NCI-H345 treated with DMSO at 0.1 percent for 48 hours (cell line): ENCODE measurements around the gene SPINK1.
"Not testable (repeated sequence)": the region's sequence is repeated elsewhere in the genome, so short reads cannot be mapped to it uniquely, and the experiment has no call there.

Experiments used
- DNase-seq: peaks from one replicate; lab custom pipeline; 2025; ENCODE audit not compliant: unreplicated experiment; lab: John Stamatoyannopoulos, UW

The SPINK1 gene

DNA sequence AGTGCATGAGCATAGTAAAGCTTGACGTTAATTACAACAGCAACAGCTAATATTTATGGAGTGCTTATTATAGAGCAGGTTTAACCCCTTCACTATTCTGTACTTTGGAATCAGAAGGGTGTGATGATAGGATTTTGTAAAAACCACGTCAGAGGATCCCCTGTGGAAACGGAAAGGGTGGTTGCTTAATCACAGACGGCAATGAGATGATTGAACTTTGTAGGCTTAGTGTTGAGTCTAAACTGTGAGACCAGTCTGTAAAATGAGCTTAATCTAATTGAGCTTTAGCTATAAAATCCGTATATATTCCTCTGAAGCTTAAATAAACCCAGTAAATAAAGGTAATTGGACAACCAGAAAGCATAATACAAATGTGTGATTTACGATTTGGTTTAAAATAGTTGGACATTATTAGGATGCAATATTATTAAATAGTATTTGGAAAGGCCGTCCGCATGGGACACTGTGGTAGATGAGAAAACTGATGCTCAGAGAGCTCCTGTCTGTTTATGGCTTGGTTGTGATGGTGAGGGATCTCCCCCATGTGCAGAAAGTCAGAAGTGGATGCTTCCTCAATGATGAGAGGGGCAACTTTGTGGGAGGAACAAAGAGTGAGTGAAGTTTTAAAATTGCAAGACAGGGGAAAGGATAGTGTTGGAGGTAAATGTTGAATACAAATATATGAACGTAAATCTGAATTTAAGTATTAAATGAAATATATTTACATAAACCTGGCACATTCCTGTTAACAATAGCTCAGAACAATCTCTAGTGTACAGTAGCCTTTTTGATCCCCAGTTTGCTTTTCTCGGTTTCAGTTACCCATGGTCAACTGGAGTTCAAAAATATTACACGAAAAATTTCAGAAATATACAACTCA lies 23.7 kb upstream of the SPINK1 start:
- DNase-seq, result no peak

DNA sequence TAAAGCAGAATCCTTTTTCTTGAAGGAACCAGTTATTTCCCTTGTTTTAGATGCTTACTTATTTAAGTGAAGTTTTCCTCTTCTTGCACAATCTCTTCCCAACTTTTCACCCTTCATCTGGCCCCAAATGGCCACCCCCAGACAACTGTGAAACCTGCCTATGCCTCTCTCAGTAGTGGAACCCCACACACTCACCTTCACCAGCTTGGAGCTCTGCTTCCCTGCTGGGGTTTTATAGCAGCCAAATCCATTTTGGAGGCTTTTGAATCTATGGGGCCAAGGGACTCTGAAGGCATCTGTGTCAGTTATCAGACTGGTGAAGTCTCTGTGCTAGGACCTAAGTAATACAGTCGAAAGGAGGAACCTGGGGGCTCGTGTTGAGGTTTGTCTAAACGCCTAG lies 22.9 kb upstream of the SPINK1 start:
- DNase-seq, result no peak

DNA sequence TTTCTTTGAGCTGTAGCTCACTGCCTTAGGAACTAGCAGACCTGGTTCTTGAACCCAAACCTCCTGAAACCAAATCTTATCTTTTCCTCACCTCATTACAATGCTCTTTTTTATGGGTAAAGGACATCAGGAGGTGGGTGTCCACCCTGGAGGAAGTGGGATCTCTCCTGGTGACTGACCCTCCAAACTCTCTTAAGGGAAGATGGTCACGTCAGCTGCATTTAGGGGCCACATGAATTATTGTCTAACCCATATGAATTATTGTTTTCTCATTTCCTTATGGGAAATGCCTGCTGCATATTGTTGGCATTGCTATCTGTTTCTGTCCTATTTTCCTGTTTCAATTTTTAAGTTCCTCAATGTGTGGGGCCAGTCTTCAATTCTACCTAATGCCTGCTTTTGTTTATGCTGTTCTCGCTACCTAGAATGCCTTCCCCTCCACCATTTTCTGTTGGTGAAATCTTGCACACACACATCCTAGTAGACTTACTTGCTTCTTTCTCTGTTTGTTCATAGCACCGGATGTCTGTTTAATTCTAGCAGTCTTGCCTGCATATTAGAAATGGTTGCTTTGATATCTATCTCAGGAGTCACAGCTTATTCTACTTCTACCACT lies 22.0 kb upstream of the SPINK1 start:
- DNase-seq, result no peak

DNA sequence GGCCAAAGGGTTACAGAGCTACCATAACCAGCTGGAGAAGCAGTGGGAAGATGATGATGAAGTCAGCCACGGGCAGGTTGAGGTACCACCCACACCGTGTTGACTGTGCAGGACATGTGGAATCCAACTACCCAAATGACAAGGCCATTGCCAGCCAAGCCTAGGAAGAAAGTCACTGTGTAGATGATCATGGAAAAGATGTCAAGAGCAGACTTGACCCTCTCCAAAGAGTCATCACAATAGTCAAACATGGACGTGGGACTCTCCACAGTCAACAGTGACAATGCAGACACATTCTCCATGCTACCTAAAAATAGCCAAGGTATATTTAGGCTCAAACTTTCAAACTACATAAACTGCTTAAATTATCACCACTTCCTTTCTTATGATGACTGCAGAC lies 20.9 kb upstream of the SPINK1 start:
- no peak for DNase-seq

DNA sequence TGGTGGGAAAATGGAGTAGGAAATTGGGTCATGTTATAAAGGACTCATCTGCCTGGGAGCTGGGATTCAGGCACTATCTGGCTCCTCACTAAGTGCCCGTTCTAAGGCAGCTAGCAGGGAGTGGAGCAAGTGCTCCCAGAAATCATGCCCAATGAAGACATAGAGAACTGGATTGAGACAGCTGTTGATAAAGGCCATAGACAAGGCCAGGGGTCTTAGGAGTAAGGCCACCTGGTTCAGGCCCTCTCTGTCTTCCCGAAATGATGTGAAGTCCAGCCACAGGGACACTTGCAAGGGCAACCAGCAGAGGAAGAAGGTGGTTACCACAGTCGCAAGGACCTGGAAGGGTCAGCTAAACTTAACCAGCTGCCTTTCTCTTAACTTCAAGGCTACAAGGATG lies 20.1 kb upstream of the SPINK1 start:
- no peak for DNase-seq

DNA sequence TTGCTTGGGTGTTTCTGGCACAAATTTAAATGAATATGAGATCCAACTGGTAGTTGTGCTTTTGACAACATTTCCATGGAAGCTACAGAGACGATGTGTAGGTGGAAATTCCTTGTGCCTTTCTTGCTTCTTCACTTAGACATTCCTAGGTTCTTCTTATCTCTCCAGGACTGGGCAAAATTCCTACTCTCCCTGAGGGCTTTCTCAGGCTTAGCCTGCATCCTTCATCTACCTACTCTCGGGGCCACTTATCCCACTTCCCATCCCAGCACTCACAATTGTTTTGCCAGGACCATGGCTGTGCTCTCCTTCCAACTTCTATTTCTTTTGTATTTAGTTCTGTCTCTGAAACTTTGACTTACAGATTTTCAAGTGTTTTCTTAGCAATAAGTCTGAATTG lies 17.8 kb upstream of the SPINK1 start:
- DNase-seq, result no peak

DNA sequence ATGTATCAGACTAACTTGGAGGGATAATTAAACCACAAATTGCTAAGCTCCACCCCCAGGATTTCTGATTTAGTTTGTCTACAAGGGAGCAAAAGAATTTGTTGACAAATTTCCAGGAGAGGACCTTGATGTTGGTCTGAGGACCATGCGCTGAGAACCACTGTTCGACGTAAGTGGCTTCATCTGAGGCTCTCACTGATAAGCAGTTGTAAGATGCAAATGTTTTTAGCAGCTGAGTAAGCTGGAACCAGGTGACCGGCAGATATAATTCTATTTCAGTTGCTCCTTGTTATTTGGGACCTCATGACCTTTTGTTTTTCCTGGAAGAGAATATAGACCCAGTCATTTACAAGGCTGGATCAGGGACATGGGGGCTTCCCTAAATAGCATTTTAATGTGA lies 14.1 kb upstream of the SPINK1 start:
- DNase-seq, result no peak

DNA sequence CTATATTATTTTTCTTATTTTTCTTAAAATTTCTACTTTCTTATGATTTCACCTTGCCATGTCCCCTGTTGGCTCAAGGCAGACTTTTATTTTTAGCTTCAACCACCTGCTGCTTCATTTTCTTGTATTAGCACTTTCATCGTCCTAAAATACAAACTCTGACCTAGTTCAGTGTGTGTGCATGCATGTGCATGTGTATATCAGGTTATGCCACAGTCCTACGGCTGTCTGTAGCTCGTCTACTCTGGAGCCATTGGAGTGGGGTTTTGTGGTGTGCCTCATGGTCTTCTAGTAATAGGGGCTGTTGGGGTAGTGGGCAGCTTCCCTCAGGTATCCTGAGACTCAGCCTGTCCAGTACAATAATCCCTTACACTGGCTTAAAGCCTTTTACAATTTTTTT lies 13.4 kb upstream of the SPINK1 start:
- DNase-seq, result no peak

DNA sequence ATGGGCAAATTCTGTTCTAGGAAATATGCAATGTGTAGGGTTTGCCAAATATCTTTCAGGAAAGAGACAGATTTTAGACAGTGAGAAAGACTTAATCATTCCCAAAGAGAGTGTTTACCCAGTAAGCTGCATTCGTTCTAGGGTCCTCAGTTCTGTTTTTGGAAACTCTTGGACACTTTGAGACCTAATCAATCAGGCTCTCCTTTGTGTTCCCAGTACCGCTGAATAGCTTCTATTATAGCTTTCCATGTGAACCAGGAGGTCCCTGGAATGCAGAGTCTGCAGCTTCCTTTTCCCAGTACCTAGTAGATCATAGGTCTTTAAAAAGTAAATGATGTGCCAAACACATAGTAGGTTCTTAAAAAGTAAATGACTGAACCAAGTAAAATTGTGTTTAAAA lies 11.4 kb upstream of the SPINK1 start:
- no peak for DNase-seq

DNA sequence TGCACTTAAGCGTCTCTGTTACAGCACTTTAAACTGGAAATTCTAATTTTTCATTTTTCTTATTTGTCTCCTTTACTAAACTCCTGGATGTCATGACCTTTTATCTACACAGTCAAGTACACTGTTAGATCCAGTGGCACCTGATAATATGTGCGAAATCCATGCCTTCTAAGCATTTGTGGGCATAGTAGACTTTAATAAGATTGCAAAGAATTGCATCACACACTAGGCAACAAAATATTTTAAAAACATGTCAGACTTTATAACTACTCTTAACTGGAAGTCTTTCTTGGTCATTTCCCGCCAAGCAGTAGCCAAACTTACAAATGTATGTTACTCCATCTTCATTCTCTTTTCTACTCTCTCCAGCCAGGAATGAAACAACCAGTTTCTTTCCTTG lies 5.0 kb upstream of the SPINK1 start:
- no peak for DNase-seq

DNA sequence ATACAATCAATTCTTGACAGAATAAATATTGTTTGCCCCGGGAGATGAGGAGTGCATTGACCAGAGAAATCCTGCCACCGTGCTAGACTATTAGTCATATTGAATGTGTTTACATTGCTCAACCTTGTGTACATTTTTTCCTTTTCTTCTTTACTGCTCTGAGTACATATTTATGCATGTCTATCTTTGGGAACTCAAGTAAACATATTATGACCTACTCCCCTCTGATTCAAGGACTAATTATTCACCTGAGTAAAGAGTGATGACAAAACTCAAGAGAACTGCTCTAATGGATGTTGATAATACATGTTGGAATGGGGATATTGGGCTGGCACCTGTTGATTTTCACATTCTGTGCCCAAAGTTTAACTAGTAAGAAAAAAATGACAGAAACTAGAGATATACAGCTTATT lies 3.9 kb upstream of the SPINK1 start:
- peak; percentile 21 for DNase-seq

DNA sequence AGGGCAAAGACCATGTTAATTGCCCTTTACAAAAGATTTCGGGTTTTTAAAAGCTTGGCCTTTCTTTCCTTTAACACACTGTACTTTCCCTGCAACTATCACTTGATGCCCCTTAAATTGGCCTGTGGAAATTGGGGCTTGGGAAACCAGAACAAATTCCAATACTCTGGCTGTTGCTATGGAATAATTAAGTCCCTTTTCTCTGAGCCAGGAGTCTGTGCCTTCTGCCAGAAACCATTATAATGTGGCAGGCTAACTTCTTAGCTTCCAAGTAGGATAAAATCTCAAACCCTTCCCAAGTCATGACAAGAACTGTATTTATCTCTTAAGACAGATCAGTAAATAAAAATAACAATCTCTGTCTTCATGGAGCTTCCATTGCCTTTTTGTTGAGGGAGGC lies 1.1 kb upstream of the SPINK1 start:
- no peak for DNase-seq

DNA sequence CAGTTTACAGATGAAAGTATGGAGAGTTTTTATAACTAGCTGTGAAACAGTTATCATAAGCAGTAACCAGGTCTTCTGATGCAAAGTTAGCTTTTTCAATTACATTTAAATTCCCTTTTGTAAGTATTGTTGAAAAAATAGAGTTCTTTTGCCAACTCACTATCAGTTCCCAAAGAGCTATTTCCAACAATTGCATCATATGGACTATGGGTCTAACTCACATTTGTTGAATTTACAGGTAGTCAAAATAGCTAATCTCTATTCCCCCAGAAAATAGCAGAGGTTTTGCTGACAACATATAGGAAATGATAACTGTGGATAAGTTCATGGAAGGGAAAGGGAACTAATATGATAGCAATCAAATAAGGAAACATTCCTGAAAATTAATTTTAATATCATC lies 1.4 kb downstream of the SPINK1 start:
- no peak for DNase-seq

DNA sequence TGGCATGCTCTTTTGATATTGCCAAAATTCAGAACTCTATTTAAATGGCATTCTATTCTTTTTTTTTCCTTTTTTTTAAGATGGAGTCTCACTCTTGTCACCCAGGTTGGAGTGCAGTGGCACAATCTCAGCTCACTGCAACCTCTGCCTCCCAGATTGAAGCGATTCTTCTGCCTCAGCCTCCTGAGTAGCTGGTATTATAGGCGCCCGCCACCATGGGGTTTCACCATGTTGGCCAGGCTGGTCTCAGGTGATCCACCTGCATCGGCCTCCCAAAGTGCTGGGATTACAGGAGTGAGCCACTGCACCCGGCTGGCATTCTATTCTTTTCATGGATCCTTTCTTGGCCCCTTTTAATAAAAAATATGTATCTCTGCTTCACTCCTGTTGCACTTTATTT lies 4.5 kb downstream of the SPINK1 start:
- DNase-seq, result not testable (repeated sequence)

DNA sequence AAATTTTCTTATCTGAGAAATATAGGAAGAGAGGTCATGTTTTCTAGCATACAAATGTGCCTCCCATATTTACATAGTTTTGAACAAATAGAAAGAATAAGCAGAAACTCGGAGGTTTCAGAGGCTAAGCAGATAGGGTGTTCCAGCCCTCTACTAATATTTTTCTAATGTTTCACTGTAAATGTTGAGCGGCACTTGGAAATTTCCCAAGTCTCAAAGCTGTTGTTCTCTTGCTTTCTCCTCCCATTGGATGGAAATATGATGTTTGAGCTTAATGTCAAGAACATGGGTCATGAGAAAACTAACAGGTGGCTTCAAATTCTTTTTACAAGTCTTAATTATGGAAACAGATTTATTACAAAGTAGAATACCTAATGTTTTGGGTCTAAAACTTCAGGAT lies 5.1 kb downstream of the SPINK1 start:
- DNase-seq, result no peak

DNA sequence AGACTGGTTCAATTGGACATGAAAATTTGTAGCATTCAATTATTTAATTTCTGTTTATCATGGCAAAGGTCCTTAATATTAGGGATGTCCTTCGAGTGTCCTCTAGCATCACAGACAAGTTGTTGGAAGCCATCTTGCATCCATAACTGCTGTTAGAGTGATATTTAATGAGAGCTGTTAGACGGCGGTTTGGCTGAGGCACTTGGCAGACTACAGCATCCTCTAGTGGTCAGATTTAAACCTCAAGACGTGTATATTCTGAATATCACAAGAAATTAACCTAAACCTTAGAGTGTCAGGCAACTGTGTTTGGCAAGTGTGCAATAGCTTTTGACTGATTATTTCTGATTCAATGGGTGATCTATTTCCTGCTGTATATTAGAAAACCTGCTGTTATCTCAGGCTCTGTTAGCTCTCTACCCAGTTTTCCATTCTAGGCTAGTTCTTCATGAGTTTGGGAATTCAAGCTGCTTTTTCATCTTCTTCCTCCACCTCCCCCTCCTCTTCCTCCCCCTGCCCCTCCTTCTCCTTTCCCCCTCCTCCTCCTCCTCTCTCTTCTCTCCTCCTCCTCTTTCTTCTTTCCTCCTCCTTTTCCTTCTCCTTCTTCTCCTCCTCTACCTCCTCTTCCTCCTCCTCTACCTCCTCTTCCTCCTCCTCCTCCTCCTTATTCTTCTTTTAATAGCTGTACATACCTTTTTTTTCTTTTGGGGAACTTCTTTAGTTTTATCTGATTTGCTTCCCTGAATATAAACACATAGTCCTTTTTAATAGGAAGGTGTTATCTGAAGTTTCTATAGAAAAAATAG lies 8.6 kb downstream of the SPINK1 start:
- peak; percentile 70 for DNase-seq

DNA sequence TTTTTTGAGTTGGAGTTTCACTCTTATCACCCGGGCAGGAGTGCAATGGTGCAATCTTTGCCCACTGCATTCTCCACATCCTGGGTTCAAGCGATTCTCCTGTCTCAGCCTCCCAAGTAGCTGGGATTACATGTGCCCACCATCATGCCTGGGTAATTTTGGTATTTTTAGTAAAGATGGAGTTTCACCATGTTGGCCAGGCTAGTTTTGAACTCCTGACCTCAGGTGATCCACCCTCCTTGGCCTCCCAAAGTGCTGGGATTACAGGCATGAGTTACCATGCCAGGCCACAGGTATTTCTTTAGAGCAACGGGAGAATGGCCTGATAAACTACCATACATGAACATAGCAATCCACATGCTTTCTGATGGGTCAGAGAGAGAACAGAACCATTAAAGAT lies 9.2 kb downstream of the SPINK1 start:
- not testable (repeated sequence) for DNase-seq

DNA sequence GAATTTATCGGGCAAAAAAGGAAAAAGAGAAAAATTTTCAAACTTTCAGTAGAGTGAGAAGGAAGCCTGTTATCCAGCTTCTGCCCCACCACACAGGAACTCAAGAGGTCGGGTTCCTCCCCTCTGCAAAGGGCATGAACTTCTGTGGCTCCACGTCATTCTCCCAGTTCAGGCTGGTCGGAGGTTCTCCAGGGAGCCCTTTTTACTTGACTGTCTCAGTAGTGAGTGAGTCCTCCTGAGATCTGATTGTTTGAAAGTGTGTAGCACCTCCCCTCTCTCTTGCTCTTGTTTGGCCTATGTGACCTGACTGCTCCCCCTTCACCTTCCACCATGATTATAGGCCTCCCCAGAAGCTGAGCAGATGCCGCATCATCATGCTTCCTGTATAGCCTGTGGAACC lies 9.7 kb downstream of the SPINK1 start:
- DNase-seq, result no peak

DNA sequence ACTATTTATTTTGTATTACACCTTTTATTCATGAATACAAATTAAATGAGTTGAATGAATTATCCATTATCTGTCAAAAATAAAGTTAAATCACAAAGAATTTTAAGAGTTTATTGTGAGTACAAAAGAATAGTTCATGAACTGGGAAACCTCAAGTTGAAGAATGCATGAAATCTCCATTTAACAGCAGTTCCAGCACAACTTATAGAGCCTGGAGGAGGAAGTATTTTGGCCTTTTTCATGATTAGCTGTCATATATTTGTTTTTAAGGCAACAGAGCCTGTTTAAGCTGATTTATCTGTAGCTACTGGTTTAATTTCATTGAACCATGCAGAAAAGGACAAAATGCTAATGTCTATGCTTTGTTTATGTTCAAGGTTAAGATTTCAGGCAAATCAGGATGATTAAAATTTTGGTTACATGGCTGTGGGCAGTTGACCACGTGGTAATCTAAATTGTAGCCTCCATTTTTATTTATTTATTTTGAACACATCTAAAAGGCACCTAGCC lies 12.2 kb downstream of the SPINK1 start:
- DNase-seq, result no peak

DNA sequence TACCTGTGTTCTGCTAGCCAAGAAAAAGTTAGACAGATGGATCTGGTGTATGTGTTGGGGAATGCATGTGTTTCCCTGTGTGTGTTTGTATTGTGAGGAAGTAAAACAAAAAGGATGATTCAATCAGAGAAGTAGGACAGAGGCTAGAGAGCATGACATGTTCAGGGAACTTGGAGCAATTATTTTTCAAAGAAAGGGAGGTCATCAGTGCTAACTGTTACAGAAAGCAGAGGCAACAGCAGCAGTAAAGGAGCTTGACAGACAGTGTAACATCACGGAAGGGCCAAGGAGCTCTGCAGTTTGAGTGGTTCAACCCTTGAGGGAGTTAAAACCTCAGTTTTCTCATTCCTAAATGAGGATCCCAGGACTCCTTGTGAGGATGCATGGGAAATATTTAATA lies 13.2 kb downstream of the SPINK1 start:
- no peak for DNase-seq

DNA sequence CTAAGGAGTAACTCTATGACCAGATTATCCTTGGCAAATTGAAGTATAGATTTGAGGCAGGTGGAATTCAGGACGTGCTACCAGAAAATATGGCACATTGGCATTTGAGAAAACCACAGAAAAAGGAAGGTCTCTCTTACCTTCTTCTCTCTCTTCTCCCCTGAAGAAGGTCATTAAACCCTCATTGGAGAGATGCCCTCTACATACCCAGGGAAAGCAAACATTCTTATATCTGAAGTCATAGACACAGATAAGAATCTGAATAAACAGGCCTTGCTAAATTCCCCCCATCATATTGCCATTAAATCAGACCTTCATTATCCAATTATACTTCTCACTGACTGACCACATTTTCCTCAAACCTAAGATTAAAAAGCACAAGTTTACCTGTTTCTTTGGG lies 17.8 kb downstream of the SPINK1 start:
- DNase-seq, result no peak
